ENCODE results near the gene GBA3. TPM values are rescaled to one million over a fixed set of nuclear protein-coding genes. Genes with fewer than 3 reads are reported as not detected.

The GBA3 gene
- total RNA-seq, 4 donors from 2014 or later = not detected

- H3K9me3 ChIP-seq = no peaks in the 10 kb centered on the region
- H3K4me1 ChIP-seq = no peaks in the 10 kb centered on the region
- 58 to 83% methylated on average over 1 of the region's 1 CpG for WGBS, 2 donors (ENCODE audit: low coverage in 1 of 2)
- no peaks in the 10 kb centered on the region for H3K36me3 ChIP-seq
- ATAC-seq = no peak
- H3K27ac ChIP-seq = no peak overlapping the region
- no peak for TF ChIP-seq EP300 (IDR thresholded peaks at IDR 0.05)
- TF ChIP-seq POLR2AphosphoS5 (IDR thresholded peaks at IDR 0.05) = no peak
- TF ChIP-seq CTCF (IDR thresholded peaks at IDR 0.05) = no peak
- no peak for TF ChIP-seq POLR2A (IDR thresholded peaks at IDR 0.05)
- H3K4me3 ChIP-seq = no peak overlapping the region
- no peaks in the 10 kb centered on the region for H3K27me3 ChIP-seq
These were observed 21.8 kb upstream of the GBA3 start for GRCh38 chr4:22670956-22671355.

GRCh38 chr4:22672519-22672918 is 20.2 kb upstream of the GBA3 start:
- Histone ChIP-seq H3K4me1 (no peaks in the 10 kb centered on the region), H3K9me3 (no peaks in the 10 kb centered on the region), H3K4me3 (no peak overlapping the region), H3K36me3 (no peaks in the 10 kb centered on the region), H3K27me3 (no peaks in the 10 kb centered on the region), H3K27ac (no peak overlapping the region)
- 68 to 88% methylated on average over 1 of the region's 1 CpG for WGBS, 2 donors (ENCODE audit: low coverage in 1 of 2)
- TF ChIP-seq EP300 (IDR thresholded peaks at IDR 0.05) = no peak
- ATAC-seq = no peak

- H3K9me3 ChIP-seq = no peaks in the 10 kb centered on the region
- no peak overlapping the region for H3K4me3 ChIP-seq
- H3K4me1 ChIP-seq = no peaks in the 10 kb centered on the region
- H3K36me3 ChIP-seq = no peaks in the 10 kb centered on the region
- H3K27me3 ChIP-seq = no peaks in the 10 kb centered on the region
- H3K27ac ChIP-seq = no peak overlapping the region
- TF ChIP-seq EP300 (IDR thresholded peaks at IDR 0.05) = no peak
- no peak for TF ChIP-seq CTCF (IDR thresholded peaks at IDR 0.05)
- no peak for TF ChIP-seq POLR2A (IDR thresholded peaks at IDR 0.05)
- no peak for TF ChIP-seq POLR2AphosphoS5 (IDR thresholded peaks at IDR 0.05)
- 90 to 100% methylated on average over 3 to 4 of the region's 4 CpGs for WGBS, 2 donors (ENCODE audit: low coverage in 1 of 2)
- no peak for ATAC-seq
These were observed 19.8 kb upstream of the GBA3 start for GRCh38 chr4:22672944-22673343.

GRCh38 chr4:22674700-22675099 is 18.0 kb upstream of the GBA3 start:
- WGBS, 2 donors (ENCODE audit: low coverage in 1 of 2) = 90% methylated on average over 1 of the region's 1 CpG; no CpG with 5 or more reads in 1 of the 2 donors
- H3K27me3 ChIP-seq = no peaks in the 10 kb centered on the region
- H3K4me1 ChIP-seq = peaks cover 0 to 9% (median 0%) of the 10 kb centered on the region in 3 donors
- H3K27ac ChIP-seq = no peak overlapping the region
- H3K36me3 ChIP-seq = no peaks in the 10 kb centered on the region
- TF ChIP-seq CTCF (IDR thresholded peaks at IDR 0.05) (no peak), POLR2AphosphoS5 (IDR thresholded peaks at IDR 0.05) (no peak), POLR2A (IDR thresholded peaks at IDR 0.05) (no peak), EP300 (IDR thresholded peaks at IDR 0.05) (no peak)
- no peak overlapping the region for H3K4me3 ChIP-seq
- H3K9me3 ChIP-seq = no peaks in the 10 kb centered on the region
- no peak for ATAC-seq

GRCh38 chr4:22676063-22676462 is 16.7 kb upstream of the GBA3 start:
- H3K27ac ChIP-seq = no peak overlapping the region
- H3K4me1 ChIP-seq = peaks cover 0 to 9% (median 0%) of the 10 kb centered on the region in 3 donors
- no peaks in the 10 kb centered on the region for H3K36me3 ChIP-seq
- no peak overlapping the region for H3K4me3 ChIP-seq
- 100% methylated on average over 1 of the region's 1 CpG; no CpG with 5 or more reads in 1 of the 2 donors for WGBS, 2 donors (ENCODE audit: low coverage in 1 of 2)
- H3K27me3 ChIP-seq = no peaks in the 10 kb centered on the region
- TF ChIP-seq CTCF (IDR thresholded peaks at IDR 0.05) (no peak), POLR2A (IDR thresholded peaks at IDR 0.05) (no peak), POLR2AphosphoS5 (IDR thresholded peaks at IDR 0.05) (no peak), EP300 (IDR thresholded peaks at IDR 0.05) (no peak)
- no peak for ATAC-seq
- no peaks in the 10 kb centered on the region for H3K9me3 ChIP-seq

Data from gastroesophageal sphincter (tissue), 4 donors.